ENCODE measurements around the gene TGFB2.

TGFB2 gene

GRCh38 chr1:218464871-218465270 lies 119.7 kb downstream of the TGFB2 start:
- DNase-seq = no peak

GRCh38 chr1:218466341-218467010 lies 121.3 kb downstream of the TGFB2 start:
- DNase-seq = no peak

GRCh38 chr1:218467101-218468072 lies 122.3 kb downstream of the TGFB2 start:
- DNase-seq = no peak

- DNase-seq = no peak
These were observed 123.6 kb downstream of the TGFB2 start for GRCh38 chr1:218468711-218469110.

GRCh38 chr1:218472885-218473284 lies 127.7 kb downstream of the TGFB2 start:
- DNase-seq = no peak

- DNase-seq = no peak
These were observed 128.4 kb downstream of the TGFB2 start for GRCh38 chr1:218473522-218473921.

- DNase-seq = no peak
These were observed 129.0 kb downstream of the TGFB2 start for GRCh38 chr1:218474128-218474527.

GRCh38 chr1:218475275-218475674 lies 130.1 kb downstream of the TGFB2 start:
- no peak for DNase-seq

GRCh38 chr1:218475699-218476098 lies 130.6 kb downstream of the TGFB2 start:
- no peak for DNase-seq

GRCh38 chr1:218476385-218476784 lies 131.2 kb downstream of the TGFB2 start:
- DNase-seq = no peak

GRCh38 chr1:218478336-218478735 lies 133.2 kb downstream of the TGFB2 start:
- DNase-seq = no peak

GRCh38 chr1:218479436-218480115 lies 134.4 kb downstream of the TGFB2 start:
- no peak for DNase-seq

GRCh38 chr1:218480137-218480536 lies 135.0 kb downstream of the TGFB2 start:
- no peak for DNase-seq

- no peak for DNase-seq
These were observed 135.5 kb downstream of the TGFB2 start for GRCh38 chr1:218480588-218481099.

GRCh38 chr1:218481116-218481775 lies 136.1 kb downstream of the TGFB2 start:
- no peak for DNase-seq

- DNase-seq = no peak
These were observed 137.5 kb downstream of the TGFB2 start for GRCh38 chr1:218482683-218483082.

GRCh38 chr1:218485241-218485928 lies 140.2 kb downstream of the TGFB2 start:
- no peak for DNase-seq

GRCh38 chr1:218488531-218488930 lies 143.4 kb downstream of the TGFB2 start:
- DNase-seq = no peak

GRCh38 chr1:218488986-218489385 lies 143.8 kb downstream of the TGFB2 start:
- DNase-seq = no peak

- DNase-seq = no peak
These were observed 145.3 kb downstream of the TGFB2 start for GRCh38 chr1:218490406-218490922.

GRCh38 chr1:218492874-218493273 lies 147.7 kb downstream of the TGFB2 start:
- no peak for DNase-seq
